Brain microvascular endothelial cell (primary cell): ENCODE results near the gene THAP3.

Source experiments
- DNase-seq: peaks from one replicate; pipeline ENCODE4 v3.0.0-alpha.2; 2020
- H3K27ac ChIP-seq: fragments of 250-450 bp; sonication (Bioruptor Pico); 2 replicates; pipeline ENCODE4 v1.5.1; 2020; ENCODE audit warnings: mild to moderate bottlenecking, moderate library complexity
- H3K27me3 ChIP-seq: fragments of 250-450 bp; sonication (Bioruptor Pico); replicated peaks from 2 replicates; pipeline ENCODE4 v1.5.1; 2020; ENCODE audit warnings: mild to moderate bottlenecking
- H3K36me3 ChIP-seq: fragments of 250-450 bp; sonication (Bioruptor Pico); replicated peaks from 2 replicates; pipeline ENCODE4 v1.5.1; 2020; ENCODE audit warnings: mild to moderate bottlenecking
- H3K4me3 ChIP-seq: 2 replicates; pipeline ENCODE4 v1.5.1; 2011; ENCODE audit warnings: low read depth, mild to moderate bottlenecking, control low read depth, low read length, moderate library complexity
- CTCF ChIP-seq: IDR thresholded peaks from 2 replicates; pipeline ENCODE4 v1.5.1; 2011; ENCODE audit warnings: low read depth, mild to moderate bottlenecking, moderate library complexity, low read length, control low read depth, inconsistent platforms; ENCODE audit errors: missing control alignments
- in situ Hi-C: cut with HindIII; loops from 2 replicates; pipeline ENCODE4 v1.10.0; 2017; ENCODE audit warnings: low sequenced_read_pairs, low pct_ligation_motif_present

The THAP3 gene

DNA sequence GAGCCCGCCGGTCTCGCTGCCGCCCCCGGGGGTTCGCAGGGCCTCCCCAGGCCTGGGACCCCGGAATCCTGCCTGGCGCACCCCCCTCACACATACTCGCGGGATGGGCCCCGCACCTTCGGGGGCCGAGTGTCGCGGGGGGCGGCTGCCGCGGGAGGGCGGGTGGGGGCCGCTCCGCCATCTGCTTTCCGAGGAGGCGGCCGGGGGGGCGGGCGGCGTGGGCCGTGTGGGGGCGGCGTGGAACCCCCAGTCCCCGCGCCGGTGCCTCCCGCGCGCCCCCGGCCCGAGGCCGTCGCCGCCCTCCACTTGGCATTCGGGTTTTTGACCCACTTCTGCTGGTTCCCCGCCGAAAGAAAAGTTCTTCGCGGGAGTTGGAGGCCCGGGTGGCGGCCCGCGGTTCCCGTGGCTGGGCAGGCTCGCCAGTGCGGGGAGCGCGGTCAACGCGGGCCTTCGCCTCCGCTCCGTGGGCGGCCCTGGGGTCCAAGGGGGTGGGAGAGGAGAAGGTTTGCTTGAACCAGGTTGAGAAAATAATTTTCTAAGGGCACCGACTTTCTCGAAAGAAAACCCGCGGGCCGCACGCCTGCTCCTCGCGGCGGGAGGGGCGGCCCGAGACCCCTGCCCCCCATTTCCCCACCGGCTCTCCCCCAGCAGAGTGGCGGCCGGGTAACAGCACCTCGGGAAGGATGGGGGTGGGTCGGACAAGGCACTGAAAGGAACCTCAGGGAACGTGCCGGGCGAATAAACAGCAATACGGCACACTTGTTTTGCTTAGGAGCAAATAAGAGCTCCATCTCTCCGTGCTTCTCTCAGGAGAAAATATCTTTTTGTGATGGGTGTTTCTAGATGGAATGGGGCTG lies 9.5 kb upstream of the THAP3 start:
- H3K27ac ChIP-seq = no peak overlapping the region
- H3K36me3 ChIP-seq = peaks cover 17% of the 10 kb centered on the region
- peak overlapping the region; percentile 72 for H3K4me3 ChIP-seq
- in situ Hi-C loops = no loop called here
- DNase-seq = no peak
- no peak for TF ChIP-seq CTCF
- no peaks in the 10 kb centered on the region for H3K27me3 ChIP-seq

DNA sequence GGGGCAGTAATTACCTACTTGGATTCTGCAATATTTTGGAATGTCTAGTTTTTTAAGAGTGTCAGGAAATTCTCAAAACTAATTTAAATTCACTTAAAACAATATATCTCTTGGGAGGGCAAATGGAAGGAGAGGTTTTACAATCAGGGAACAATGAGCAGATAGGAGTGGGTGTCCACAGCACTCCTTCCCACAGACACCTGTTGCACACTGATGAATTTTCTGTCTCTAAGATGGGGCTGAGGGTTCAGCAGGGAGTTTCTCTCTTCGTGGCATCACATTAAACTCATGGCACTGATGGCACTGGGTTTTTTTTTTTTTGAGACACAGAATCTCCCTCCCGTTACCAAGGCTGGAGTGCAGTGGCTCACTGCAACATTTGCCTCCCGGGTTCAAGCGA lies 5.6 kb upstream of the THAP3 start:
- H3K36me3 ChIP-seq = peaks cover 43% of the 10 kb centered on the region
- no peak for DNase-seq

GRCh38 chr1:6621429-6622391 lies 3.0 kb upstream of the THAP3 start:
- no peak overlapping the region for H3K4me3 ChIP-seq
- TF ChIP-seq CTCF = no peak
- DNase-seq = no peak
- in situ Hi-C loops = no loop called here
- no peaks in the 10 kb centered on the region for H3K27me3 ChIP-seq
- no peak overlapping the region for H3K27ac ChIP-seq
- peaks cover 43% of the 10 kb centered on the region for H3K36me3 ChIP-seq

More for the DNA sequence above, 5.6 kb upstream of the THAP3 start:
- TF ChIP-seq CTCF = no peak
- H3K4me3 ChIP-seq = no peak overlapping the region
- H3K27ac ChIP-seq = no peak overlapping the region
- H3K27me3 ChIP-seq = no peaks in the 10 kb centered on the region
- in situ Hi-C loops = no loop called here

DNA sequence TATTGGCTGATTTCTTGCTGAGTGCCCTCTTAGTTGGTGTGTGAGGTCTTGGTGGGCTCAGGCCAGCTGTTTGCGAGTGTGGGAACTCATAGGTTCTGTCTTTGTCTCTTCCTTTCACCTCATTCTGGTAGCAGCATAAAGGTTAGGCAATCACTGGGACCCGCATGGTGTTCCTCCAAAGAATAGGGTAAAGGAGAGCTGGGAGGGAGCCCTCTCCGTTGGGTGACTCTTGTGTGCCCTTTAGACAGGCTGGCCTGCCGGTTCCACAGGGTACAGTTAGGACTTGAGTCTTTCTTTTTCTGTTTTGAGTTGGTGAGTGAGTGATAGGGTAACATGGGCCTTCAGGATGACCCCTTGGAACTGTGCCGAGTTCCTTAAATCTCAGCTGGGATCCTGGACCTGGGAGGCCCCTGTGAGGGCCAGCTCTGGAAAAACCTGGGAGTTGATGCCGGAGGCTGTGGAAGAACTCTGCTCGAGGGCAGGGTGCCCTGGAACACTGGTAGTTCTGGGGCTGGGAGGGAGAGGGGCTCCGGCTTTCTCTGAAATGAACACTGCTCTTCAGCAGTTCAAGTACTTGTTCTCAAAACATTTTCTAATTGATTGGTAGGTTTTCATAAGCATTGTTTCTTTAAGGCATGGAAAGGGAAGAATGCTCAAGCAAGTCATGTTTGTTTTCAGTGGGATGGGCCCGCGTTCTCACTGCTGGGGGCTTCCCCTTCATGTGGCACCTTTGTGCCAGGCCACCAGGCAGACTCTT lies 2.1 kb upstream of the THAP3 start:
- Histone ChIP-seq H3K27me3 (no peaks in the 10 kb centered on the region), H3K36me3 (peaks cover 40% of the 10 kb centered on the region), H3K4me3 (no peak overlapping the region), H3K27ac (no peak overlapping the region)
- no peak for TF ChIP-seq CTCF
- in situ Hi-C loops = no loop called here
- DNase-seq = no peak

DNA sequence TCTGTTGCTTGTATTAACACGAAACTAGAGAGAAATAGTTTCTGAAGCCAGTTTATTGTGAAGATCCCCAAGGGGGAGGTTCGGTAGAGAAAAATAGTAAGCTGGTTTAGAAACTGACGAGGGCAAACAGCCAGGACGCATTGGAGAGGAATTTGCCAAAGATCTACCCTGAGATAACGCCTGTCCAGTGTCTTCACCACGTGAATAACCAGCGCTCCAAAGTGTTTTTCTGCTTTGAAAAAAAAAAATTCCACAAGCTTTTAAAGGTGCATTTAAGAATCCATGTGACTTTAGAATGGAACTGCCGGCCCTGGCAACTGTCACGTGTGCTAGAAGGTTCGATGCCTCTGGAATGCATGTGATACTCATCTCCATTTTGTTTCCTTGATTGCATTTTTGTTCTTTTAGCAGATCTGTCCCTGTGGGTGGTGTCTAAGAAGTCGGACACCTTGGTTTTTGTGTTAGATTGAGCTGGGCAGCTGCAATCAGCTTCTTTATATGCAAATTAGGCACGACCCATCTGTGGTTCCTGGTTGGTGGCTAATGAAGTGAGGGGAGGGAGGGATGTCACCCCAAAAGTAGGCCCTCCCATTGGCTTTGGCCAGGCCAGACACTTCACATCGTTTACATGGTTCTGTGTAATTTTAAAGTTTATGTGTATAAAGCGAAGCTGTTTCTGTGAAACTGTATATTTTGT lies 1.3 kb upstream of the THAP3 start:
- no peak overlapping the region for H3K27ac ChIP-seq
- DNase-seq = no peak
- H3K4me3 ChIP-seq = no peak overlapping the region
- H3K27me3 ChIP-seq = no peaks in the 10 kb centered on the region
- no peak for TF ChIP-seq CTCF
- H3K36me3 ChIP-seq = peaks cover 38% of the 10 kb centered on the region
- in situ Hi-C loops = no loop called here
